Measurements from ENCODE around the gene TMEM150B. TPM values are rescaled to one million over a fixed set of nuclear protein-coding genes. Genes with fewer than 3 reads are reported as not detected.

Gene TMEM150B
- total RNA-seq, 1 experiment from 2014 or later = not detected

GRCh38 chr19:55352549-55353145, 27.5 kb upstream of the TMEM150B start:
- Histone ChIP-seq H4K20me1 (ENCODE audit: insufficient read depth) (no peaks in the 10 kb centered on the region), H3K27me3 (ENCODE audit: insufficient read depth, low read length) (no peaks in the 10 kb centered on the region), H3K9me2 (ENCODE audit: insufficient read depth) (no peaks in the 10 kb centered on the region), H3K9me3 (ENCODE audit: control insufficient read depth in 1 of 2, insufficient read depth in 1 of 2, low read depth in 1 of 2, low read length in 2 of 2) (no peaks in the 10 kb centered on the region), H3K4me1 (ENCODE audit: control insufficient read depth in 1 of 2, insufficient read depth in 2 of 2, low read length in 2 of 2) (peaks cover 2 to 42% of the 10 kb centered on the region in 2 experiments; a peak in 3 of 4 replicates), H3K36me3 (ENCODE audit: control insufficient read depth in 1 of 2, insufficient read depth in 2 of 2, low read length in 2 of 2) (no peaks in the 10 kb centered on the region), H3K79me2 (ENCODE audit: insufficient read depth, low read length) (no peaks in the 10 kb centered on the region), H3K4me2 (ENCODE audit: low read length) (peak overlapping the region; percentile 92), H3K27ac (ENCODE audit: low read depth, low read length) (no peak overlapping the region), H3K9ac (ENCODE audit: low read length) (no peak overlapping the region), H2AFZ (ENCODE audit: low read depth, low read length, poor library complexity, severe bottlenecking) (no peak overlapping the region), H3K4me3 (replicated peaks in 1 of 2; ENCODE audit: low read depth in 1 of 2, low read length in 2 of 2) (no peak overlapping the region)
- ChIA-PET RAD21 (ENCODE audit: low non-redundant PET in 1 of 2, low total read pairs in 2 of 2, uncharacterized antibody in 2 of 2, unreplicated experiment in 2 of 2) (no interaction called here), POLR2A (interaction anchor here (1.6 kb wide), 1 partner anchor 13 kb away, joined by 6 read pairs; the partner anchor contains the start of gene KMT5C), CTCF (no interaction called here)
- DNase-seq (ENCODE audit: low read depth, low spot score) = no peak
- TF ChIP-seq TCF7L2 (IDR thresholded peaks at IDR 0.05; ENCODE audit: borderline replicate concordance, extremely low read depth, insufficient read depth, insufficient read length) = no peak
- TF ChIP-seq RAD21 (IDR thresholded peaks at IDR 0.05; ENCODE audit: low read depth) = no peak
- no peak for TF ChIP-seq JUND (IDR thresholded peaks at IDR 0.05)
- TF ChIP-seq EZH2 (IDR thresholded peaks at IDR 0.05) = no peak
- no peak for TF ChIP-seq POLR2A (IDR thresholded peaks at IDR 0.05; ENCODE audit: borderline replicate concordance, extremely low read depth, insufficient read depth, insufficient read length)
- TF ChIP-seq ATF3 (IDR thresholded peaks at IDR 0.05) = no peak
- no peak for TF ChIP-seq REST (IDR thresholded peaks at IDR 0.05; ENCODE audit: low read depth)
- TF ChIP-seq MAX (IDR thresholded peaks at IDR 0.05) = no peak
- no peak for TF ChIP-seq ELF1 (IDR thresholded peaks at IDR 0.05; ENCODE audit: borderline replicate concordance, low read depth)
- TF ChIP-seq SRF (IDR thresholded peaks at IDR 0.05; ENCODE audit: low read depth) = no peak
- no peak for TF ChIP-seq ZNF274 (IDR thresholded peaks at IDR 0.05; ENCODE audit: low read depth, low read length)
- no peak for TF ChIP-seq EZH2phosphoT487 (IDR thresholded peaks at IDR 0.05; ENCODE audit: borderline replicate concordance)
- TF ChIP-seq YY1 (IDR thresholded peaks at IDR 0.05; ENCODE audit: extremely low read depth, insufficient replicate concordance, low read depth, low read length) = no peak
- no peak for TF ChIP-seq SIN3A (IDR thresholded peaks at IDR 0.05; ENCODE audit: low read depth)
- TF ChIP-seq POLR2AphosphoS5 (IDR thresholded peaks at IDR 0.05; ENCODE audit: low read depth, low read length) = no peak
- TF ChIP-seq ZBTB33 (IDR thresholded peaks at IDR 0.05; ENCODE audit: extremely low read depth, insufficient replicate concordance, low read length) = no peak
- no peak for TF ChIP-seq CEBPB (IDR thresholded peaks at IDR 0.05; ENCODE audit: low read depth)
- TF ChIP-seq ZFX (IDR thresholded peaks at IDR 0.05) = no peak
- no peak for TF ChIP-seq CBX3 (IDR thresholded peaks at IDR 0.05; ENCODE audit: low read depth)
- TF ChIP-seq SP1 (IDR thresholded peaks at IDR 0.05; ENCODE audit: low read depth) = no peak
- no TSS peak for BruUV-seq (replicated peaks)
- no peak for ATAC-seq
- intact Hi-C loops (cut with micrococcal nuclease) = no loop called here

Measured in HCT116 (cell line).